ENCODE results near the gene SCYGR3.
"Not testable (repeated sequence)": the region's sequence is repeated elsewhere in the genome, so short reads cannot be mapped to it uniquely, and the experiment has no call there.

SCYGR3 gene

GRCh38 chr2:227602358-227602757 is 12.3 kb downstream of the SCYGR3 start:
- no peak for TF ChIP-seq CTCF (IDR thresholded peaks at IDR 0.05; ENCODE audit: low read depth, low read length)

GRCh38 chr2:227598835-227599503 is 15.7 kb downstream of the SCYGR3 start, which contains the start of gene SCYGR2:
SCYGR2 (plus strand) TSS chr2:227598893; CDS start chr2:227598893, 0 bp downstream.
- DNase-seq (ENCODE audit: extremely low read depth, low read depth): not testable (repeated sequence)

More at GRCh38 chr2:227602358-227602757, 12.3 kb downstream of the SCYGR3 start:
- DNase-seq (ENCODE audit: extremely low read depth, low read depth): no peak

GRCh38 chr2:227597998-227598397 is 16.6 kb downstream of the SCYGR3 start:
- DNase-seq (ENCODE audit: extremely low read depth, low read depth): no peak
- no peak for TF ChIP-seq CTCF (IDR thresholded peaks at IDR 0.05; ENCODE audit: low read depth, low read length)

DNA sequence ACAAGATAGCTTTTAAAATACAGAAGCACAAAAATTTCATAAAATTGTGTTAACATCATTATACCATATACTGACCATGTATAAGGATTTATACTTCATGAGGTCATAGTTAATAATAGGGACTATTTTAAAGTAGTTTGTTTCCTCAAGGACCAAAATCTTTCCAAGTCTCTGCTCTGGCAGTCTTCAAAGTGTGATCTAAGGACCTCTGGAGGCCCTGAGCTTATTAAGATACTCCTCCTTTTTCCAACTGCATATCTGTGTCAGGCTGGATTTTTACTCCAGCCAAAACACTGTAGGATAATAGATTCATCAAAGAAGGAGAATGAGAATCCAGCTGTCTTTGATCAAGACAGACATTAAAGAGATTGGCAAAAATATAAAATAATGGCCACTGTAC is 17.6 kb downstream of the SCYGR3 start:
- no peak for DNase-seq (ENCODE audit: extremely low read depth, low read depth)
- TF ChIP-seq CTCF (IDR thresholded peaks at IDR 0.05; ENCODE audit: low read depth, low read length): no peak

DNA sequence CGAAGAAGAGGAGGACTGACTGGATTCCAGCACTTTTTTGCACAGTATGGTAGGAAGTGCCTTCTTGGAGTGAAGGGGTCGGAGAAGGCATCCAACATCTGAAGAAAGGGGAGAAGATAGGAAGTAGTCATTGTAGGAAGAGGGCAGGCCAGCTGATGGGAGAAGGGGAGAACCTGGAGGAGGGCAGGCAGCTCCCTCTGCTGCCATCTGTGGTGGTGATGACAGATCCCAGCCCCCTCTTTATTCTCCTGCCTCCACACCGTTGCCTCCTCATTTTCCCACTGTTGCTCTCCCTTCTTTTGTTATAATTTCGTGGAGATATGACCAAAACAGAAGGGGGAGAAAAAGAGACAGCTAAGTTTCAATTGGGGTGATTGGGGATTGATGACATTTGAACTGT is 18.8 kb downstream of the SCYGR3 start:
- DNase-seq (ENCODE audit: extremely low read depth, low read depth): no peak

GRCh38 chr2:227592694-227593387 is 21.8 kb downstream of the SCYGR3 start:
- no peak for DNase-seq (ENCODE audit: extremely low read depth, low read depth)
- no peak for TF ChIP-seq CTCF (IDR thresholded peaks at IDR 0.05; ENCODE audit: low read depth, low read length)

More for the DNA sequence above, 18.8 kb downstream of the SCYGR3 start:
- no peak for TF ChIP-seq CTCF (IDR thresholded peaks at IDR 0.05; ENCODE audit: low read depth, low read length)

- no peak for TF ChIP-seq CTCF (IDR thresholded peaks at IDR 0.05; ENCODE audit: low read depth, low read length)
- DNase-seq (ENCODE audit: extremely low read depth, low read depth): no peak
Observed at GRCh38 chr2:227582369-227582768, 32.3 kb downstream of the SCYGR3 start.
